HepG2 (cell line): ENCODE data around the gene PEX11G. TPM values are rescaled to one million over a fixed set of nuclear protein-coding genes. Genes with fewer than 3 reads are reported as not detected.

Experiments
- DZIP1 ChIP-seq: sonication (generic); formaldehyde crosslinking; IDR thresholded peaks from 2 replicates; pipeline ENCODE4 v1.5.0; 2020; ENCODE audit warnings: mild to moderate bottlenecking, missing genetic modification reagents
- KDM2A ChIP-seq: sonication (generic); formaldehyde crosslinking; IDR thresholded peaks from 2 replicates; pipeline ENCODE4 v1.4.0; 2020; ENCODE audit warnings: low read depth, missing genetic modification reagents, borderline replicate concordance
- NKX3-1 ChIP-seq: sonication (generic); formaldehyde crosslinking; IDR thresholded peaks from 2 replicates; pipeline ENCODE4 v1.5.0; 2020; ENCODE audit warnings: missing genetic modification reagents
- ZFP90 ChIP-seq: sonication (generic); formaldehyde crosslinking; IDR thresholded peaks from 2 replicates; pipeline ENCODE4 v1.8.0; 2022; ENCODE audit warnings: missing genetic modification reagents, mild to moderate bottlenecking, inconsistent platforms, borderline replicate concordance
- ZGPAT ChIP-seq: IDR thresholded peaks from 2 replicates; pipeline ENCODE4 v1.6.1; 2016; ENCODE audit warnings: mild to moderate bottlenecking
- ZHX2 ChIP-seq, 2 experiments: sonication (generic) in 1 of 2; formaldehyde crosslinking in 1 of 2; IDR thresholded peaks; 2 replicates each; pipeline versions ENCODE4 v1.6.1 to v1.9.0; 2014 to 2022; ENCODE audit warnings: antibody characterized with exemption in 1 of 2, borderline replicate concordance in 1 of 2, inconsistent platforms in 1 of 2, low read depth in 1 of 2, missing genetic modification reagents in 1 of 2
- ZNF784 ChIP-seq: sonication (generic); formaldehyde crosslinking; IDR thresholded peaks from 2 replicates; pipeline ENCODE4 v1.5.1; 2020; ENCODE audit warnings: missing genetic modification reagents, mild to moderate bottlenecking, borderline replicate concordance
- polyA plus RNA-seq, 8 experiments: library from polyadenylated mRNA; depleted of rRNA in 3 of 8; stranded (reverse) in 7 of 8; unstranded in 1 of 8; fragments of >200 nt; fragmentation: Illumina TruSeq in 4 of 8; extraction: Trizol in 4 of 8; gene quantifications; 2 replicates each; pipeline versions ENCODE4 v1.2.1 to v1.2.3, GENCODE V29; 2011 to 2016; ENCODE audit warnings: low read depth in 4 of 8, missing spikeins in 1 of 8, mixed read lengths in 1 of 8; ENCODE audit not compliant: insufficient read depth in 1 of 8
- total RNA-seq, 5 experiments: library from RNA; depleted of rRNA; stranded (reverse); fragments of >200 nt; fragmentation: Illumina TruSeq; extraction: Trizol; gene quantifications; 2 replicates each; pipeline ENCODE4 v1.2.3, GENCODE V29; 2016; ENCODE audit warnings: low read depth in 1 of 5

The PEX11G gene
- total and polyA plus RNA-seq, 2 of the 13 experiments (the other 11 are each of a cell fraction or from before 2014, with no cell fraction given): not detected

- TF ChIP-seq ZHX2 (IDR thresholded peaks at IDR 0.05; ENCODE audit: low read depth): no peak
- no peak for TF ChIP-seq ZHX2 (CRISPR knock-in tag; IDR thresholded peaks at IDR 0.05; ENCODE audit: borderline replicate concordance)
- TF ChIP-seq ZFP90 (CRISPR knock-in tag): 0 out of 2 replicates have a peak, but pooled peaks have one; percentile 62
- no peak for TF ChIP-seq DZIP1 (CRISPR knock-in tag)
- no peak for TF ChIP-seq NKX3-1
- peak; percentile 63 for TF ChIP-seq ZGPAT (CRISPR knock-in tag)
- no peak for TF ChIP-seq KDM2A (CRISPR knock-in tag)
- TF ChIP-seq ZNF784 (CRISPR knock-in tag): no peak
Observed at GRCh38 chr19:7494416-7495098, 5.7 kb upstream of the PEX11G start (continued).
